NCI-H524 treated with DMSO at 0.1 percent for 48 hours (cell line): Measurements from ENCODE around the gene RCSD1.
"Not testable (repeated sequence)": the region's sequence is repeated elsewhere in the genome, so short reads cannot be mapped to it uniquely, and the experiment has no call there.

Experiments
- DNase-seq: peaks from one replicate; lab custom pipeline; 2025; lab: John Stamatoyannopoulos, UW

Gene RCSD1

GRCh38 chr1:167629681-167630567, at the start of gene RCSD1:
TSS of gene RCSD1 (plus strand) at chr1:167630232. CDS start at chr1:167630424, 192 bp downstream.
- no peak for DNase-seq

- no peak for DNase-seq
Measured at GRCh38 chr1:167582064-167582463, 48.0 kb upstream of the RCSD1 start.

- no peak for DNase-seq
Measured at GRCh38 chr1:167582722-167583121, 47.3 kb upstream of the RCSD1 start.

GRCh38 chr1:167584581-167584980, 45.5 kb upstream of the RCSD1 start:
- DNase-seq = no peak

- no peak for DNase-seq
Measured at GRCh38 chr1:167587342-167587741, 42.7 kb upstream of the RCSD1 start.

- no peak for DNase-seq
Measured at GRCh38 chr1:167587872-167588271, 42.2 kb upstream of the RCSD1 start.

GRCh38 chr1:167588361-167588760, 41.7 kb upstream of the RCSD1 start:
- DNase-seq = no peak

GRCh38 chr1:167592475-167592874, 37.6 kb upstream of the RCSD1 start:
- DNase-seq = no peak

GRCh38 chr1:167593860-167594259, 36.2 kb upstream of the RCSD1 start:
- no peak for DNase-seq

- no peak for DNase-seq
Measured at GRCh38 chr1:167594822-167595221, 35.2 kb upstream of the RCSD1 start.

- DNase-seq = no peak
Measured at GRCh38 chr1:167599957-167600581, 30.0 kb upstream of the RCSD1 start.

GRCh38 chr1:167601442-167602383, 28.3 kb upstream of the RCSD1 start:
- DNase-seq = no peak

GRCh38 chr1:167602840-167603239, 27.2 kb upstream of the RCSD1 start:
- no peak for DNase-seq

- no peak for DNase-seq
Measured at GRCh38 chr1:167605576-167605975, 24.5 kb upstream of the RCSD1 start.

GRCh38 chr1:167611983-167612382, 18.0 kb upstream of the RCSD1 start:
- DNase-seq = no peak

- no peak for DNase-seq
Measured at GRCh38 chr1:167612587-167613385, 17.2 kb upstream of the RCSD1 start.

- not testable (repeated sequence) for DNase-seq
Measured at GRCh38 chr1:167613984-167614383, 16.0 kb upstream of the RCSD1 start.

GRCh38 chr1:167614851-167615250, 15.2 kb upstream of the RCSD1 start:
- no peak for DNase-seq

GRCh38 chr1:167616521-167616920, 13.5 kb upstream of the RCSD1 start:
- no peak for DNase-seq

GRCh38 chr1:167617153-167618147, 12.6 kb upstream of the RCSD1 start:
- no peak for DNase-seq
